Osteoblast (primary cell): Measurements from ENCODE around the gene LARP4B. TPM values are rescaled to one million over a fixed set of nuclear protein-coding genes. Genes with fewer than 3 reads are reported as not detected.
"Not testable (repeated sequence)": the region's sequence is repeated elsewhere in the genome, so short reads cannot be mapped to it uniquely, and the experiment has no call there.

Source experiments
- DNase-seq: peaks from one replicate; pipeline ENCODE4 v3.0.0; 2011; ENCODE audit warnings: low spot score, mixed read lengths; ENCODE audit not compliant: insufficient read length; ENCODE audit errors: missing footprints
- H2AFZ ChIP-seq: 2 replicates; pipeline ENCODE4 v1.6.0; 2011; ENCODE audit warnings: mild to moderate bottlenecking, low read length
- H3K27ac ChIP-seq: 2 replicates; pipeline ENCODE4 v1.5.1; 2011; ENCODE audit warnings: mild to moderate bottlenecking, low read depth, low read length, moderate library complexity
- H3K27me3 ChIP-seq: 2 replicates; pipeline ENCODE4 v1.6.0; 2012; ENCODE audit warnings: mild to moderate bottlenecking, control low read depth, inconsistent platforms, low read length, moderate library complexity; ENCODE audit not compliant: insufficient read depth
- H3K36me3 ChIP-seq: 2 replicates; pipeline ENCODE4 v1.5.1; 2011; ENCODE audit warnings: mild to moderate bottlenecking, low read length, control low read depth, moderate library complexity; ENCODE audit not compliant: insufficient read depth
- H3K4me1 ChIP-seq: 2 replicates; pipeline ENCODE4 v1.5.1; 2011; ENCODE audit warnings: mild to moderate bottlenecking, low read length, control low read depth, moderate library complexity; ENCODE audit not compliant: insufficient read depth
- H3K4me2 ChIP-seq: 2 replicates; pipeline ENCODE4 v1.6.0; 2011; ENCODE audit warnings: mild to moderate bottlenecking, low read length; ENCODE audit not compliant: insufficient read depth
- H3K4me3 ChIP-seq: fragments of 200-600 bp; sonication (generic); 3 replicates; pipeline ENCODE4 v1.5.1; 2012; ENCODE audit warnings: mild to moderate bottlenecking, low read length, inconsistent platforms; ENCODE audit not compliant: insufficient read depth
- H3K79me2 ChIP-seq: 2 replicates; pipeline ENCODE4 v1.6.0; 2012; ENCODE audit warnings: mild to moderate bottlenecking, low read length, control low read depth, inconsistent platforms; ENCODE audit not compliant: insufficient read depth
- H3K9me3 ChIP-seq: 2 replicates; pipeline ENCODE4 v1.5.1; 2011; ENCODE audit warnings: low read depth, low read length, control low read depth
- H4K20me1 ChIP-seq: 2 replicates; pipeline ENCODE4 v1.6.0; 2012; ENCODE audit warnings: mild to moderate bottlenecking, low read length, control low read depth; ENCODE audit not compliant: insufficient read depth
- CTCF ChIP-seq: IDR thresholded peaks from 2 replicates; pipeline ENCODE4 v1.5.1; 2011; ENCODE audit warnings: mild to moderate bottlenecking, low read depth, low read length, moderate library complexity; ENCODE audit errors: extremely low read depth
- total RNA-seq: library from RNA; depleted of rRNA; stranded (reverse); fragments of >200 nt; gene quantifications from 2 replicates; pipeline ENCODE4 v1.2.3, GENCODE V29; 2012

Gene LARP4B
- total RNA-seq, 1 donor: 46.0 TPM

- peaks cover 7% of the 10 kb centered on the region for H3K27me3 ChIP-seq
- no peak overlapping the region for H2AFZ ChIP-seq
- H3K9me3 ChIP-seq: no peaks in the 10 kb centered on the region
- no peak overlapping the region for H3K4me2 ChIP-seq
- no peak overlapping the region for H3K27ac ChIP-seq
- DNase-seq: peak; percentile 75
- H3K4me3 ChIP-seq: no peak overlapping the region
- no peak for TF ChIP-seq CTCF
- H4K20me1 ChIP-seq: no peaks in the 10 kb centered on the region
- peaks cover 7% of the 10 kb centered on the region for H3K4me1 ChIP-seq
- no peaks in the 10 kb centered on the region for H3K79me2 ChIP-seq
- H3K36me3 ChIP-seq: no peaks in the 10 kb centered on the region
These were observed 157.8 kb downstream of the LARP4B start for GRCh38 chr10:773562-774161.

GRCh38 chr10:772227-772637, 159.3 kb downstream of the LARP4B start:
- TF ChIP-seq CTCF: no peak
- no peaks in the 10 kb centered on the region for H3K36me3 ChIP-seq
- no peak overlapping the region for H3K4me3 ChIP-seq
- no peak overlapping the region for H2AFZ ChIP-seq
- H3K27me3 ChIP-seq: peaks cover 7% of the 10 kb centered on the region
- H3K4me1 ChIP-seq: peaks cover 7% of the 10 kb centered on the region
- no peak for DNase-seq
- H3K9me3 ChIP-seq: no peaks in the 10 kb centered on the region
- no peak overlapping the region for H3K4me2 ChIP-seq
- no peaks in the 10 kb centered on the region for H4K20me1 ChIP-seq
- no peak overlapping the region for H3K27ac ChIP-seq
- no peaks in the 10 kb centered on the region for H3K79me2 ChIP-seq

GRCh38 chr10:771647-772046, 159.9 kb downstream of the LARP4B start:
- Histone ChIP-seq H3K4me1 (peaks cover 7% of the 10 kb centered on the region), H3K27ac (no peak overlapping the region), H3K9me3 (no peaks in the 10 kb centered on the region), H2AFZ (no peak overlapping the region), H3K27me3 (peaks cover 7% of the 10 kb centered on the region), H3K36me3 (no peaks in the 10 kb centered on the region), H3K4me3 (no peak overlapping the region), H3K4me2 (no peak overlapping the region), H3K79me2 (no peaks in the 10 kb centered on the region), H4K20me1 (no peaks in the 10 kb centered on the region)
- no peak for TF ChIP-seq CTCF
- no peak for DNase-seq

GRCh38 chr10:770975-771374, 160.5 kb downstream of the LARP4B start:
- H3K79me2 ChIP-seq: no peaks in the 10 kb centered on the region
- DNase-seq: peak; percentile 54
- no peak overlapping the region for H2AFZ ChIP-seq

GRCh38 chr10:770048-770712, 161.3 kb downstream of the LARP4B start:
- H3K9me3 ChIP-seq, H4K20me1 ChIP-seq, H3K79me2 ChIP-seq, H3K4me3 ChIP-seq, H2AFZ ChIP-seq, H3K36me3 ChIP-seq, H3K27me3 ChIP-seq, H3K4me2 ChIP-seq, H3K27ac ChIP-seq, H3K4me1 ChIP-seq: not testable (repeated sequence)
- DNase-seq: peak; percentile 74

More at GRCh38 chr10:770975-771374, 160.5 kb downstream of the LARP4B start:
- Histone ChIP-seq H3K27ac (no peak overlapping the region), H3K4me1 (peaks cover 7% of the 10 kb centered on the region), H3K27me3 (peaks cover 7% of the 10 kb centered on the region), H3K4me2 (no peak overlapping the region), H3K36me3 (no peaks in the 10 kb centered on the region), H3K4me3 (no peak overlapping the region), H4K20me1 (no peaks in the 10 kb centered on the region), H3K9me3 (no peaks in the 10 kb centered on the region)
- no peak for TF ChIP-seq CTCF
